ENCODE results near the gene IGF2BP3.
A peak's percentile ranks its signal among the peaks of the same experiment; 100 is the strongest.
"Not testable (repeated sequence)": the region's sequence is repeated elsewhere in the genome, so short reads cannot be mapped to it uniquely, and the experiment has no call there.

The IGF2BP3 gene

DNA sequence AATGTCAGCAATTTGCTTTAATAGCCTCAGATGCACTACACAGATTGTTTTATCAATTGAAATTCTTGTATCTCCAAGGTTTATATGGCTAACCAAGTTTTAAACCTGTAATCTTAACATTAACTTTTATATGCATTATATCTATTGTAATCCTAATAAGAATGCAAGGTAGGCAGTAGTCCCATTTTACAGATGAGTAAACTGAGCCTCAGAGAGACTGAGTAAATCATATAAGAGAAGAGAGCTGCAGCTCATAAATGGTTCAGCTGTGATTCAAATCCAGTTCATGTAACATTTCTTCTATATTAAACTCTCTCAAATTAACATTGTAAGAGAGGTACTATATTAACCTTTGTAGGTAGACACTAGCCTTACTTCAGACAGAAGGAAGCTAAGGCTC is 127.2 kb downstream of the IGF2BP3 start:
- DNase-seq = no peak

DNA sequence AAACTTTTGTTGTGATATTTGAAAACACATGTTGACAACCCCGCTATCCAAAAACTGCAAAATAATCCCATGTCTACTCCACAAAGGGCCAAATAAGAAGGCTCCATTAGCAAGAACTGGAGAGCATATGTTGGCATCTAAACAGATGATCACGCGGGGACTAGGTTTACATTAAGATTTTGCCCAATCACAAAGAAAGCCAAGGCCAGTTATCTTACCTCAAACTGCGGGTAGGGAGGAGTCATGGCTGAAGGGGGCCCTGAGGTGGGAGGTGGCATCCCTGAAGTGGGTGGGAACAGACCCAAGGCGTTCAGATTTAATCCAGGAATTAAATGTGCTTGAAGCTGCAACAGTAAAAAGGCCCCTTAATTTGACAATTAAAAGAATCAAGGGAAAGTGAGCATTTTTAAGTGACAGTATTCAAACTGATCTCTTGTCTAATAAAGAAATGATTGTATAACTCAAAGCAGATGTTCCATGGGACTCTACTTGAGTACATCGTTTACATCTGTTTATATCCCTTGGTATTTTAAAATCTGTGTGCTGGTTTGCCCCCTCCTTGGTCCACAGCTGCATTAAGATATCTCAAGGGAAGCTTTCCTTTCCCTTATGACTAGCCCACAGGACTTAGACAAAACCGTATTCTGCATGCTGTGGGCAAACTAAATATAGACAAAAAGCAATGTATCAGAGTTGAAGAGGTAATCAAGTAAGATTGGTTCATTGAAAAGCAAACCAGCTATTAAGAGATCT is 128.3 kb downstream of the IGF2BP3 start:
- DNase-seq = no peak

DNA sequence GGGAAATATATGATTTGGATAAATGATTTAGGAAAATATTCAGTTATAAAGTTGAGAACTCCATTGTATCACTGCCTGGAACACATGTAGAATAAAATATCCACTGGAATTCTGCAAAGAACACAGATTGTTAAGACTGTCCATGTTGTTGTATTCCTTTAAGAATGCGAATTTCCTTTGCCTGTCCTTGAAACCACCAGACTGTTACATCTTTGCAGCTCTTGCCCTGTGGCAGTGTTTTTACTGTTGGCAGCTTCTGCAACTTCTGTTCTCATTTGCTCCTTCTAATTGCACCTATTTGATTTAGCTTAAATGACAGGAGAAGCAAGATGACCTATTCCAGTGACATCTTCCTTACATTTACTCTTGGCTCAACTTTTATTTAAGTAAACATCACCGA is 131.4 kb downstream of the IGF2BP3 start:
- no peak for DNase-seq

DNA sequence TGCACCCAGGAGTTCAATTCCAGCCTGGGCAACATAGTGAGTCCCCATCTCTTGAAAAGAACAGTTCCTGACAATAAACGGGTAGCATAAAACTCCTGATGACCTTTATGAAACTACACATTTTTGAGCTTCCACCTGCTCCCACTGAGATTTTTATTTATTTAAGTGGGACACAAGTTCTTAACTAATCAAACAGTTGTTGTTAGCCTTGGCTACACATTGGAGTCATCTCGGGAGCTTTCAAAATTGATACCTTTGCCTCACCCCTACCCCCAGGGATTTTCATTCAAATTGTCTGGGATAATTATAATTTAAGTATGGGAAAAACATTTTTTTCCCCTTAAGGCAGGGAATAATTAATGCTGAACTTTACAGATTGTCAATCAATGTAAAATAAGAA is 131.9 kb downstream of the IGF2BP3 start:
- no peak for DNase-seq

DNA sequence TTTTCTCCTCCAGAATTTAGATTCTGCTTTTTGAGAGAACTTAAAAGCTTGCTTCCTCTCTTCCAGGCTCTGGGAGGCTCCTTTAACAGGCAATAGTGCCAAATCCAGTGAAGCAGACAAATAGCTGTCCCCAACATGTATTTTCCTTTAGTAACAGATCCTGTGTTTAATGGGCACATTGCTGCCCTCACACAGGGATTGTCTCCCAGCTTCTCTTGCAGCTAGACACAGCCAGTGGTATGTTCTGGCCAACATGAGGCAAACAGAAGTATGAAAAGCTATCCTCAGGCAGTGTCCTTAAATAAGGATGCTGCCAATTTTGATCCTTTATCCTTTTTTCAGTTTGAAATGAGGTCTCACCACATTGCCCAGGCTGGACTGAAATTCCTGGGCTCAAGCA is 132.9 kb downstream of the IGF2BP3 start:
- DNase-seq = no peak

DNA sequence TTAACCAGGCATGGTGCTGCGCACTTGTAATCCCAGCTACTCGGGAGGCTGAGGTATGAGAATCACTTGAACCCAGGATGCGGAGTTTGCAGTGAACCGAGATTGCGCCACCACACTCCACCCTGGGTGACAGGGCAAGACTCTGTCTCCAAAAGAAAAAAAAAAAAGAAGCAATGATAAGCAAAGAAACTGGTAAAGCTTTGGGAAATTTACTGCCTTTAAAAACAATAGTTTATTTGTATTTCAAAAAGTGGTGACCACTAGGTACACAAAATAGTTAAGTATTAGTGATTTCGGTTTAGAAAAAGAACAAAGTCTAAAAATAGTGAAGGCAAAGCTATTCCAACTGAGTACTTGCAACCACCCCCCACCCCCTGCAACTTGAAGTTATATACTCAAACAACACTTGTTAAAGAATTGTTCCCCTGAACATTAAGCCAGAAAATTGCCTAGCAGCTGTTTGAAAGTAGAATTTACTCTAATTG is 133.4 kb downstream of the IGF2BP3 start:
- no peak for DNase-seq

DNA sequence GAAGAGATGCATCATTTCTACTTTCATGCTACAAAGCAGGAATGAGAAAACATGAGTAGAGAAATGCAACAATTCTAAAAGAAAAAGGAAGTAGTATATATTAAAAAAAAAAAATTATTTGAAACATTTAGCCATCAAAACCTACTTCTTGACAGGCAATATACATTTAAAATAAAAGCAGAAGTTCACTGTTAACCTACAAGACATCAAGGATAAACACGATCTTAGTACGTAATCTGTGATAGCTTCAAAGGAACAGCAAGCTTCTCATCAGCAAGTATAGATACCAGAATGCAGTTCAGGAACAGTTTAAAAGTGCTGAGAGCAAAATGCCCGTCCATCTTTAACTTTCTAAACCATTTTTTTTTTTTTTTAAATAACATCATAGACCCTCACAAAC is 134.2 kb downstream of the IGF2BP3 start:
- DNase-seq = no peak

DNA sequence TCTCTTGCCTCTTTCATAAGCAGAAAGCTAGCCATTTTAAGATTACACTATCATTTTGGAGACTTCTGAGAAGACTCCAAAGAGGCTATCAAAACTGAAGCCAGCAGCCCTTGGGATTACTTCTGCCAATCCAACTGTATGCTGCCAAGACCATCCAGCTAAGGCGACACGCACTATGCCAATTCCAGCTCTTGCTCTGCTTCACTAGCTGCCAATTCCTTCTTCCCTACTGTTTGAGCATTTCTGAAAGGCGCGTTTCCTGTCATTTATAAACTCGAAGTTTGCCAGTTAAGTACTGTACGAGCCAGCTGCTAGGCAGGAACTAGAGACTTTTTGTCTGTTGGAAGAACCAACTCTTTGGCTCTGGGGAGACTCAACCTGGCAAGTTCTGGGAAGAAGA is 134.7 kb downstream of the IGF2BP3 start:
- no peak for DNase-seq

DNA sequence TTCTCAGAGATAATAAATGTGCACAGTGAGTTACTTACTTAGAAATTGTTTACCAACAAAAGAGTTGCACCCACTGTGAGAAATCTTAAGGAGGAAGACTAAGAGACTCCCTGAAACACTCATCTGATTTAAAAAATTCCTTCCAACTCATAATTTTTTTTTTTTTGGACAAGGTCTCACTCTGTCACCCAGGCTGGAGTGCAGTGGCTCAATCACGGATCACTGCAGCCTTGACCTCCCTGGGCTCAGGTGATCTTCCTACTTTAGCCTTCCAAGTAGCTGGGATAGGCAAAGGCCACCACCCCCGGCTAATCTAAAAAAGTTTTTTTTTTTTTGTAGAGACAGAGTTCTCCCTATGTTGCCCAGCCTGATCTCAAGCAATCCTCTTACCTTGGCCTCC is 135.2 kb downstream of the IGF2BP3 start:
- no peak for DNase-seq

DNA sequence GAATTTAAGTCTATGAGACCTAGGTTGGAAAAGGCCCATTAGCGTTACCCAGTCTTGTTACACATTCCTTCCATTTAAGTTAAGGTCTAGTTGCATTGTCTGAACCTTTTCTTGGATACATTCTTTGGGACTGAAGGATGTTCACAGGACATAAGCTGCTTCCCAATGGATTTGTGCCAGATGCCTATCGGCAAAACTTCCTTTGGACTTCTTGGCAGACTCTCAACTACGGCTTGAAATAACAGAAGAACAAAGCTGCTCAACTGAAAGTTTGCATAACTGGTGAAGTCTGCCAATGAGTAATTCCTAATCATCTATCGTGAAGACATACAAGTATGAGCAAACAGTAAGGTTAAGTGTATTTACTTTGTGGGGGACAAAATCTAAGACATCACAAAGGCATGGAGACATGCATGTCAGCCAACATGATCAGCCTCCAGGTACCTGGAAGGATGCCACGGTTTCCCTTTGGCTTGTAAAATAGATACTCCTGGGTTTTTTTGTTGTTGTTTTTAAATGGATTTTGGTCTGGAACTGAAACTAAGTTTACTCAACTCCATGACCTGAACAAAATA is 135.7 kb downstream of the IGF2BP3 start:
- DNase-seq = no peak

DNA sequence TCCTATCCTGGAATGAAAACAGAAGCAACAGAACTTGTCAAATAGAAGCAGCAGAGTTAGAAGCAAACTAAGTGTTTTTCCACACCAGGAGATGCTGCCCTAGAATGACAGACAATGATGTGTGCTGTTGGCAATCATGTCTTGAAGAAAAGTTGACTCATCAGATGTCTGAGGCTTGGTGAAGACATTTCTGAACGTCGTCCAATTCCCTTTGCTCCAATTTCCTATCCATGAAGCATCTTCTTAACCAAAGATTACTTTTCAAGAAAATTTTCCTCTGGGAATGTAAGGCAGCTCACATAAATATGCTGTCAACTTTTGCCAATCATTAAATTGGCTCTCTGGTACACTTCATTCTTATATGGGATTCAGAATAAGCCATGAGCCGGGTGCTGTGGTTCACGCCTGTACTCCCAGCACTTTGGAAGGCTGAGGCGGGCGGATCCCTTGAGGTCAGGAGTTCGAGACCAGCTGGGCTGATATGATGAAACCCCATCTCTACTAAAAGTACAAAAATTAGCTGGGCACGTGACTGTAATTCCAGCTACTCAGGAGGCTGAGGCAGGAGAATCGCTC is 136.5 kb downstream of the IGF2BP3 start:
- DNase-seq = no peak

DNA sequence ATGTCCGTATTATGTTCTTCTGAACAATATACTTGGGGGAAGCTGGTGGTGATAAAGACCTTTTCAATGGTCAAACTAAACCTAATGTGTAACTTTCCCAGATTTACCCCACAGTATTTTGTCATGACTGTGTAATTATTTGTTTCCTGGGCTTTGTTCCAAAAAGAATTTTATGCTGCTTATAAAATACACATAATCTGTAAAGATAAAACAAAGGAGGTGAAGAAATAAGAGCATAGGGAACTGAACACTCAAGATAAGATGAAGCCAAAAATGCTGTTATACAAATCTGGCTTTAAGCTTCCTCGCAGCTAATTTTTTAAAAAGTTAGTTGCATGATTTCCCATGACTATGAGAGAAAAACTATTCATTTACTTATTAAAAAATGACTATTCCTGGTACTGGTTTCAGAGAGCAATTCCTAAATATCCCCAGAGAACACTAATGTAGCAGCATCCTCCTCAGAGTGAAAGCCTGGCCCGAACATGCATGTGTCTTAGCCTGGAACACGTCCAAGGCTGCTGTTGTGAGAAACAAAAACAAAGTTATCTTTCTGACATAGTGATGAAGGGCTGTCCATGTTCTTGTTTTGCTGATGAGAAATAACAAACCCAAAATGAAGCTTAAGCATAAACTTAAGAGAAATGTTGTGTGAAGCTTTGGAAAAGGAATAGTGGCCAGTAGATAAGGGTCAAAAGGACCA is 137.2 kb downstream of the IGF2BP3 start:
- DNase-seq = no peak

DNA sequence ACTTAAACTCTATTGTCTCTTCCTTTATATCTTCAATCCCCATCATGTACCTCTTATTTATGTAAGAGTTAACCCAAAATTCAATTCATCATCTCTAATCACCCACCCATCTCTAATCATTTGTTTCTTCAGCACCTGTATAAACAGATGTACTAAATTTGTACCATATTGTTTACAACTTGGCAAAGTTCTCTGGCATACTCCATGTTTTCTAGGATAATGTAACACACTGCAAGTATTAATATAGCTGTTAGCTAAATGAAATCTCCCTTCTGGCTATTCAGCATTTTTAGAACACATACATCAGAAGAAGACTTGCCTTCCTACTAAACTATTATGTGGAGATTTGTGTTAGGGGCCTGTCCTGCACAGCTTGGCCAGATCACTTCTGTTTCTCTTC is 138.1 kb downstream of the IGF2BP3 start:
- no peak for DNase-seq

DNA sequence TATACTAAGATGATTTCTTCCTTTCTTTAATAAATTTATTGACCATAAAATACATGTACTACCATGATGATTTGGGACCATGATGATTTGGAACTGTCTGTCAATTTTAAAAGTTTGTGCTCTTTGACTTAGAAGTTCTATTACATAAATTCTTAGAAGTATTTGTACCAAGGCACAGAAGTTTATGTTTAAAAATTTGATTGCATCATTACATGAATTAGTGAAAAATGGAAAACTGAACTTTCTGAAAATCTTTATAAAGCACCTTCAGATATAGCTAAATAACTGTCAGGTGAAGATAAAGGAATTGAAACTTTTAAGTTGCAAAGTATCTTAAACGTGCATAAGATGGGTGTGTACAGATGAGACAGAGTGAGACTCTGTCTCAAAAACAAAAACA is 139.2 kb downstream of the IGF2BP3 start:
- no peak for DNase-seq

DNA sequence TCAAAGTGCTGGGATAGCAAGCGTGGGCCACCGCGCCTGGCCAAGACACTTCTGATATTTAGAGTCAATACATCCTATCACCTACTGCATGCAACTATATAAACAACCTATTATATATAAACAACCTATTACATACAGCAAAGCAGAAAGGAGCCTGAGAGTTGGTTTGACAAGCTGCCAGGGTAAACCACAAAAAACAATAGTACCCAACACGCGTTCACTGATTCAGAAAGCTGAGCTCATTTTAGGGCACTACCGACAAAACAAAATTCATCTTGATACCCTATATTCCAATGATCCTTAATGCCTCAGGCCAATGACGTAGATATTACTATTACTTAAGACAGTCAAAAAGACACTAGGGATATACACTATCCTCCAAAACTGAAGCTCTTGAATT is 154.9 kb downstream of the IGF2BP3 start:
- no peak for DNase-seq

DNA sequence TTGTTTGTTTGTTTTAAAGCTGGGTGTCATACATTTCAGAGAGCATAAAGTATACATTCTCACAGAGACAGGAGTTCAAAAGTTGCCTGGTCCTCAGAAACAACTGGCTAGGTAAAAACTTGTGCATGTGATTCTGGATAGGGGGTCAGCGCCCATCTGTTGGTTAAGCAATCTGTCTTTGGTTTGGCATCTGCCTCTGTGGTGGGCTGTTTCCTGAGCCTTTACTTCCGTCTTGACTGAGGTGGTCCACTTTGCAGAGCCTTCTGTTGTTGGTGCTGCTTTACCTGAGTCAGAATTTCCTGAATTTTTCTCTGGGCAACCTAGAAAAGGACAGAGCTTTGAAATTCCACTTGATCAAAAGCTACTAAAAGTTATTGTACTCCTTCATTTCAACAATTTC is 158.2 kb downstream of the IGF2BP3 start:
- not testable (repeated sequence) for DNase-seq

DNA sequence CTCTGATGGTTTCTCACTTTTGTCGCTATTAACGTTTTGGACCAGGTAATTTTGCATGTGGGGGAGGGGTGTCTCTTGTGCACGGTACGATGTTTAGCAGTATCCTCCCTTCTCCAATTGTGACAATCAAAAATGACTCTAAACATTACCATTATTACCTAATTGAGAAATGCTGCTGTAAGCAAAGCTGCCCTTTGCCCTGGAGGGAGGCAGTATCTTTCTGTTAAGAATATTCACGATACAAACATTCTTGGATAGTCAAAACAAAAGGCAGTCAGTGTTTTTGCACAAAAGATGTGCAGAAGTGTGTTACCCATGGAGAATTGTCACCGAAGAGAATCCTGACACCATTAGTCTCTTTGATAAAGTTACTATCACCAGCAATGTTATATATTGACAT is 161.5 kb downstream of the IGF2BP3 start:
- DNase-seq = no peak

DNA sequence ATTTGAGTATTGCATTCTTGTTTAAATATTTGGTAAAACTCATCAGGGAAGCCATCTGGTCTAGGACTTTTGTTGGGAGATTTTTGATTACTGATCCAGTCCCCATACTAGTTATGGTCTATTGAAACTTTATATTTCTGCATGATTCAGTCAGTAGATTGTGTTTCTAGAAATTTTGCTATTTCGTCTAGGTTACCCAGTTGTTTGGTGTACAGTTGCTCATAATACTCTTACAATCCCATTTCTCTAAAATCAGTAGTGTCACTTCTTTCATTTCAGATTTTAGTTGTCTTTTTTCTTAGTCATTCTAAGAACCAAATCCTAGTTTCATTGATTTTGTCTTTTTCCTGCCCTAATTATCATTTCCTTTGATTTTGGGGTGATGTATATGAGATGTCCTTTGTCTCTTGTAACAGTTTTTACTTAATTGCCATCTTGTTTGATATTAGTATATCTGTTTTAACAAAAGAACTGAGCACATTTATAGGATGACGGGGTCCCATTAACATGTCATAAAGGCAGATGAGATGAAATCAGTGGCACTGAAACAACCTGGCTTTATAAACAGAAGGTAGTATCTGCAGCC is 163.3 kb downstream of the IGF2BP3 start:
- DNase-seq = no peak

DNA sequence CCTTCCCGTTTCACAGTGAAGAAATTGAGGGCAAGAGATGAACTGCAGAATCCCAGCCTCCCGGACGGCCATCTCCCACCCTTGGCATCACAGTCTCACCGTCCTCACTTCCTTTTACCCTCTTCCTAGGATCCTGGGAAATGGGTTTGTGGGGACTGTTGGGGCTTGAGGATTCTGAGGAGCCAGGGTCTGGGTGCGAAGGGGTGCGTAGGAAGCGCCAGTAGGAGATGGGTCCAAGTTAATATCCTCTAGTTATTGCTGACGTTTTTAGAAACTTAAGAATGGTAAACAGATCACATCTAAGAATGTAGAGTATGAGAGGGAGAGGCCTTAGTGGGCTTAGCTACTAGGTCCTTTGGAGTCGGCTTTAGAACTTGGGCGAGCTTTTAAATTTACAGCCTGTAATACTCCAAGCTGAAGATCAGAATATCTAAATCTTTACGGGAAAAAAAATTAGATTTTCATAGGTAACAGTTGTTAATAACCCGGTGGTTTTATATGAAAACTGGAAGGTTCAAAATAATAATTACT is 170.5 kb downstream of the IGF2BP3 start:
- no peak for DNase-seq

DNA sequence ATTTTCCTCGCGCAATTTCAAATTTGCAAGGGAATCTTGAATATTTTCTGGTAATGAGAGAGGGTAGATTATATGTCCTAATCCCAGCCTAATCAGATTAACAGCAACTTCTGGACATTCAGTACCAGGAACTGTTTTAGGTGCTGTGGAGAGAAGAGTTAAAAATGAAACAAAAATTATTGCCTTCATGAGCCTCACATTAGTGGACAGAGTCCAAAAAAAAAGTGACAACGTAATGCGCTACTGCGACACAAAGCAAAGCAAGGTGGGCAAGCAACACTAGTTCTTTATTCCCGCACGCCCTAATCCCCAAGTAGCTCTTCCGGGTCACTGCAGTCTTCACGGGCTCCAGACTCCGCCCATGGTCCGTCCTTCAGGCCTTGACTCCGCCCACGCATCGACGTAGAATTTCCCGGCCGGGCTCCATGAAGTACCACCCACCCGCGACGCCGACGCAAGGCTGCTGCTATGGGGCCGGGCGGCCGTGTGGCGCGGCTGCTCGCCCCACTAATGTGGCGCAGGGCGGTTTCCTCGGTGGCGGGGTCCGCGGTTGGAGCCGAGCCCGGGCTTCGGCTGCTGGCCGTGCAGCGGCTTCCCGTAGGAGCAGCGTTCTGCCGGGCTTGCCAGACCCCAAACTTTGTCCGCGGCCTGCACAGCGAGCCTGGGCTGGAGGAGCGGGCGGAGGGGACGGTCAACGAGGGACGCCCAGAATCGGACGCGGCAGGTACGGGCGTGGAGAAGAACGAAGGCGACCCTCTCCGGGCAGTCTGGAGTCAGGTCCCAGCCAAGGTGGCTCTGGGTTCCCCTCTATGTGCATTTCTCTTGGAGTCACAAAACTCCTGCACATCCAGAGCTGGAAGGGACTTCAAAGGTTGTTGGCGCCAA is 171.2 kb downstream of the IGF2BP3 start, which contains the start of gene MALSU1:
Gene MALSU1, plus strand, starts transcription at position 455 of the 885 bp plus-strand sequence. Its CDS starts 14 bp downstream, at position 469.
- peak; percentile 95 for DNase-seq

DNA sequence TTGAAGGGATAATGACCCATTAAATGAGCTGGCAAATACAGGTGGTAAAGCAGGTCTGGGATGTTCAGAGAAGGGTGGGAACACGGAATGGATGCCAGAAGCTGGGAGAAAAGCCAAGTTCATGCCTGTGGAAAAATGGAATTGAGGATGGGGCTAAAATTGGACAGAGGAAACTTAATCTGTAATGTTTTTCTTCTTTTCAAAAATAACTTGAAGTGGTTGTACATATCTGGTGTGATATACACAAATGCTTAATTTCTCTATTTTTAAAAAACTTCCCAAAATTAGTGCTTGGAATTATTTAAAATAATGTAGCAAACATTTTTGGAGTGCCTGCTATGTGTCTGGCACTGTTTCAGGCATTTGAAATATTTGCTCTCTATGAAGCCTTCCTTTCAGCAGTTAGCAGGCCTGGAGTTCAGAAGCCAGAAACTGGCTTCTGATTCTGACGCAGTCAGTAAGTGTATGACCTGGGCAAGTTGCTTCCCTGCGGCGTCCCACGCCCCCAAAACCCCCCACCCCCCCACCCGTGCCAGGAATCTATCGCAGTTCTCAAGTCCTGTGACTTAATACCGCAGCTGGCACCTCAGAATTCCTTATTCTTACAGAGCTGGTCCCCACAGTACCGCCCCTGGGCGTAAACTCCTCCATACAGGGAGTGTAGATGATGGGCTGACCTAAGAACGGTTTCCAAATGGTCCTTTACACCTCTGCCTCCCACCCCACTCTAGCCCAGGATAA is 172.0 kb downstream of the IGF2BP3 start:
- DNase-seq = no peak
